Trophoblast cell (in vitro differentiated cells and primary cell): ENCODE measurements around the gene TSHZ1.
A peak's percentile ranks its signal among the peaks of the same experiment; 100 is the strongest.

Experiments used
- DNase-seq, 2 donors: peaks; one replicate each; pipeline ENCODE4 v3.0.0-alpha.2; 2016
- H2AFZ ChIP-seq: 2 replicates; pipeline ENCODE4 v1.6.1; 2013; ENCODE audit warnings: low read length, moderate library complexity, mild to moderate bottlenecking; ENCODE audit not compliant: insufficient read depth, poor library complexity
- H2AK5ac ChIP-seq: 2 replicates; pipeline ENCODE4 v1.6.1; 2013; ENCODE audit warnings: mild to moderate bottlenecking, low read length
- H2BK120ac ChIP-seq: 2 replicates; pipeline ENCODE4 v1.6.1; 2013; ENCODE audit warnings: low read length, mild to moderate bottlenecking, moderate library complexity; ENCODE audit not compliant: insufficient read depth, poor library complexity
- H2BK12ac ChIP-seq: 2 replicates; pipeline ENCODE4 v1.6.1; 2013; ENCODE audit warnings: mild to moderate bottlenecking, low read length, moderate library complexity
- H2BK5ac ChIP-seq: 2 replicates; pipeline ENCODE4 v1.6.1; 2013; ENCODE audit warnings: low read length, low read depth, moderate library complexity, mild to moderate bottlenecking; ENCODE audit not compliant: poor library complexity
- H3K14ac ChIP-seq: 2 replicates; pipeline ENCODE4 v1.6.1; 2013; ENCODE audit warnings: mild to moderate bottlenecking, low read length
- H3K18ac ChIP-seq: 2 replicates; pipeline ENCODE4 v1.6.1; 2013; ENCODE audit warnings: mild to moderate bottlenecking, low read length
- H3K23ac ChIP-seq: 2 replicates; pipeline ENCODE4 v1.6.1; 2013; ENCODE audit warnings: low read length
- H3K27ac ChIP-seq: 2 replicates; pipeline ENCODE4 v1.5.1; 2013; ENCODE audit warnings: low read depth, mild to moderate bottlenecking, inconsistent platforms, low read length, moderate library complexity
- H3K27me3 ChIP-seq: 2 replicates; pipeline ENCODE4 v1.6.1; 2013; ENCODE audit warnings: inconsistent platforms, mild to moderate bottlenecking, low read length, moderate library complexity; ENCODE audit not compliant: insufficient read depth
- H3K36me3 ChIP-seq, 2 experiments: 1 replicate in 1 of 2; 2 replicates in 1 of 2; pipeline ENCODE4 v1.6.1; 2013; ENCODE audit warnings: low read length in 2 of 2, mild to moderate bottlenecking in 2 of 2, moderate library complexity in 1 of 2; ENCODE audit not compliant: insufficient read depth in 2 of 2, control insufficient read depth in 1 of 2
- H3K4ac ChIP-seq: 2 replicates; pipeline ENCODE4 v1.6.1; 2013; ENCODE audit warnings: low read depth, mild to moderate bottlenecking, low read length, moderate library complexity
- H3K4me1 ChIP-seq, 2 experiments: 1 replicate in 1 of 2; 2 replicates in 1 of 2; pipeline ENCODE4 v1.6.1; 2013; ENCODE audit warnings: low read length in 2 of 2, mild to moderate bottlenecking in 2 of 2, moderate library complexity in 1 of 2; ENCODE audit not compliant: insufficient read depth in 2 of 2, control insufficient read depth in 1 of 2
- H3K4me2 ChIP-seq: 2 replicates; pipeline ENCODE4 v1.6.1; 2013; ENCODE audit warnings: inconsistent platforms, mild to moderate bottlenecking, low read length, moderate library complexity
- H3K4me3 ChIP-seq: 2 replicates; pipeline ENCODE4 v1.5.1; 2013; ENCODE audit warnings: mild to moderate bottlenecking, low read depth, low read length, inconsistent platforms
- H3K79me1 ChIP-seq: one replicate; pipeline ENCODE4 v1.6.1; 2013; ENCODE audit warnings: low read length
- H3K79me2 ChIP-seq: 2 replicates; pipeline ENCODE4 v1.6.1; 2013; ENCODE audit warnings: low read length, mild to moderate bottlenecking; ENCODE audit not compliant: control insufficient read depth, insufficient read depth, poor library complexity
- H3K9ac ChIP-seq: 2 replicates; pipeline ENCODE4 v1.6.1; 2013; ENCODE audit warnings: mild to moderate bottlenecking, low read length
- H3K9me3 ChIP-seq: 2 replicates; pipeline ENCODE4 v1.6.1; 2013; ENCODE audit warnings: low read depth, mild to moderate bottlenecking, control low read depth, inconsistent platforms, low read length; ENCODE audit not compliant: insufficient read depth
- H4K12ac ChIP-seq: 2 replicates; pipeline ENCODE4 v1.6.1; 2013; ENCODE audit warnings: low read depth, mild to moderate bottlenecking, low read length, moderate library complexity
- H4K8ac ChIP-seq: 2 replicates; pipeline ENCODE4 v1.6.1; 2013; ENCODE audit warnings: low read depth, mild to moderate bottlenecking, low read length, moderate library complexity
- H4K91ac ChIP-seq: one replicate; pipeline ENCODE4 v1.6.1; 2013; ENCODE audit warnings: low read depth, mild to moderate bottlenecking, low read length, moderate library complexity
- WGBS: extraction: QIAGEN DNeasy Blood & Tissue Kit; methylation state at CpG from one replicate; pipeline ENCODE4 v1.1.7; 2013; ENCODE audit warnings: missing lambda C conversion rate; ENCODE audit not compliant: insufficient read length, insufficient coverage; ENCODE audit errors: extremely low coverage; 5-methylcytosine and 5-hydroxymethylcytosine counted together

Gene TSHZ1

GRCh38 chr18:75262511-75262910, 51.9 kb downstream of the TSHZ1 start:
- no peak overlapping the region for H3K14ac ChIP-seq
- no peaks in the 10 kb centered on the region for H3K36me3 ChIP-seq
- H2BK120ac ChIP-seq, result no peak overlapping the region
- H4K8ac ChIP-seq, result no peak overlapping the region
- no peak overlapping the region for H2BK5ac ChIP-seq
- no peaks in the 10 kb centered on the region for H3K27me3 ChIP-seq
- no peak overlapping the region for H3K18ac ChIP-seq
- no peak overlapping the region for H3K23ac ChIP-seq
- no peak overlapping the region for H2AFZ ChIP-seq
- H3K79me2 ChIP-seq, result no peaks in the 10 kb centered on the region
- H3K4ac ChIP-seq, result no peak overlapping the region
- H3K79me1 ChIP-seq, result no peaks in the 10 kb centered on the region
- DNase-seq, result no peak
- H3K9ac ChIP-seq, result no peak overlapping the region
- no peak overlapping the region for H4K91ac ChIP-seq
- H2AK5ac ChIP-seq, result no peak overlapping the region
- no peak overlapping the region for H4K12ac ChIP-seq
- H2BK12ac ChIP-seq, result no peak overlapping the region
- no peak overlapping the region for H3K4me3 ChIP-seq
- H3K9me3 ChIP-seq, result peaks cover 4% of the 10 kb centered on the region
- H3K4me1 ChIP-seq, result peaks cover 0 to 1% of the 10 kb centered on the region in 2 experiments
- no peak overlapping the region for H3K4me2 ChIP-seq
- no peak overlapping the region for H3K27ac ChIP-seq
- no CpG with 5 or more reads among the region's 4 CpGs for WGBS

DNA sequence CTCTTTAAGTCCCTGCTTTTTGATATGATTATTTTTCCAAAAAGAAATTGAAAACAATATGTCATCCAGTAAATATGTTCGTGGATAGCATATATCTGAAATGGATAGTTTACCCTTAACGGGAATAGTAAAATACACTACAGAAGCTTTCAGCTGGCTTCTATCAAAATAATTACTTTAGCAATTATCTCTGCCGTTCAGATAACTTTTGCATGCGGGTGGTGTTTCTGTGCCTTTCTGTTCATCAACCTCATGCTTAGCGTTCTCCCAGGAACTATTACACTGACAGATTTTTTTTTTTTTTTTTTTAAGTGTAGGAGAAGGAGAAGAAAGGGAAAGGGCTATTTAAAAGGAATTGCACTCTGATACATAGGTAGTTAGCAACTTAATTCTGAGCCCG, 53.6 kb downstream of the TSHZ1 start:
- peak; percentile 6 to 48 for DNase-seq
- no peaks in the 10 kb centered on the region for H3K79me1 ChIP-seq

DNA sequence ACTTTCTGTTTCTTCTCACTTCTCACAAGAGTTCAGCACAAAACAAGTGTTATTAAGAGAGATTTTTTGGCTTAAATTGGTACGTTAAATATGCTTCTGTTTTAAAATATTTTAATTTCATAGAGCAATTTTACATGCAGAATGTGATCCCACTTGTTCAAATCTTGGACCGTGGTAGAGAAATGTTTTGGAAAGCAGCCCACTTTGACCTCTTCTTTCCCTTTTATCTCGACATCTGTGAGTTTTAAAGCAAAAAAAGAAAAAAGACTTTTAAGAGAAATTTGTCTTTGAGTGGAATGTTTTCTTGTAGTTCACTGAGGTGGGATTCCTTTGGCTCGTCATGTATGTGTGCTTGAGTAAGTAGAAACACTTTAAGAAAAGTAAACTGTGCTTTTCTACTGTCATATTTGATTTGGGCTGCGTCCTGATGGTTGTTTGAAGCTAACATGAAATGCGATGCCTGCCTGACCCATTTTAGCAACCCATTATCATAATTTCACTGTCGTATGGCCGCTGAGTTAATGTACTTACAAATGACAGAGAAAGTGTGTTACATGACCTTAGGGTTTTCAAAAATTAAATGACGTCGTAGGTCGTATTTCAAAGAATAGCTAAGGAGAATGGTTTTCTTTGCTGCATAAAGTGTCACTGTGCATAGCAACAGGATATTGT, 54.5 kb downstream of the TSHZ1 start:
- H2BK120ac ChIP-seq, result no peak overlapping the region
- H3K23ac ChIP-seq, result no peak overlapping the region
- H3K4me1 ChIP-seq, result no peaks in the 10 kb centered on the region
- no peak overlapping the region for H3K14ac ChIP-seq
- no CpG with 5 or more reads among the region's 11 CpGs for WGBS
- no peak overlapping the region for H3K27ac ChIP-seq
- H2BK12ac ChIP-seq, result no peak overlapping the region
- no peaks in the 10 kb centered on the region for H3K27me3 ChIP-seq
- H4K12ac ChIP-seq, result no peak overlapping the region
- H2BK5ac ChIP-seq, result no peak overlapping the region
- H3K18ac ChIP-seq, result no peak overlapping the region
- H3K9me3 ChIP-seq, result peaks cover 5% of the 10 kb centered on the region
- H3K9ac ChIP-seq, result no peak overlapping the region
- no peak overlapping the region for H2AFZ ChIP-seq
- H3K79me2 ChIP-seq, result no peaks in the 10 kb centered on the region
- no peak overlapping the region for H3K4me3 ChIP-seq
- no peak overlapping the region for H4K91ac ChIP-seq
- DNase-seq, result no peak
- H4K8ac ChIP-seq, result no peak overlapping the region
- no peaks in the 10 kb centered on the region for H3K36me3 ChIP-seq
- no peak overlapping the region for H3K4me2 ChIP-seq
- H3K79me1 ChIP-seq, result no peaks in the 10 kb centered on the region
- H2AK5ac ChIP-seq, result no peak overlapping the region
- H3K4ac ChIP-seq, result no peak overlapping the region

More for the DNA sequence above, 53.6 kb downstream of the TSHZ1 start:
- no peak overlapping the region for H3K9ac ChIP-seq
- no peaks in the 10 kb centered on the region for H3K36me3 ChIP-seq
- no peak overlapping the region for H2BK5ac ChIP-seq
- no peaks in the 10 kb centered on the region for H3K4me1 ChIP-seq
- H3K79me2 ChIP-seq, result no peaks in the 10 kb centered on the region
- H3K14ac ChIP-seq, result no peak overlapping the region
- H3K18ac ChIP-seq, result no peak overlapping the region
- no peak overlapping the region for H2AK5ac ChIP-seq
- H2BK12ac ChIP-seq, result no peak overlapping the region
- H3K23ac ChIP-seq, result no peak overlapping the region
- WGBS, result no CpG with 5 or more reads among the region's 6 CpGs
- peaks cover 4% of the 10 kb centered on the region for H3K9me3 ChIP-seq
- no peak overlapping the region for H3K4ac ChIP-seq
- H4K8ac ChIP-seq, result no peak overlapping the region
- no peak overlapping the region for H2BK120ac ChIP-seq
- no peak overlapping the region for H2AFZ ChIP-seq
- H3K27ac ChIP-seq, result no peak overlapping the region
- H3K27me3 ChIP-seq, result no peaks in the 10 kb centered on the region
- no peak overlapping the region for H3K4me3 ChIP-seq
- no peak overlapping the region for H4K91ac ChIP-seq
- no peak overlapping the region for H3K4me2 ChIP-seq
- H4K12ac ChIP-seq, result no peak overlapping the region

DNA sequence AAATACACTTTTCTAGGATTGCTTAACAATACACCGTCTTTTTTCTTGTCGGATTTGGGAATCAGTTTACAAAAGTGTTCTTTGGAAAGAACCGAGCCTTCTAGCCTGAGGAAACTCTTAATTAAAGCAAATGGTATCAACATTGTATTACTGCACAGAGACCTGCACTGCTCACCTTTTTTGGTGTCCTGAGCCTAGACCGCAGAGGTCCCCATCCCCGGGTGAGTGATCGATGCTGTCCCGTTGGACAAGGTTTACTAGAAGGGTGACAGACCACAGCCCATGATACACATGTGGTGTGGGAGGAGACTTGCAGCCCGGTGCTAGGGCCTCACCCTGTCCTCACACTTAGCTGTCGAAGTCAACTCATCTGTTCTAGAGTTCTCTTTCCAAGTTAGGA, 55.3 kb downstream of the TSHZ1 start:
- Histone ChIP-seq H4K8ac (no peak overlapping the region), H3K4me1 (no peaks in the 10 kb centered on the region), H2BK5ac (no peak overlapping the region), H3K4ac (no peak overlapping the region), H3K36me3 (no peaks in the 10 kb centered on the region), H3K79me1 (no peaks in the 10 kb centered on the region), H3K27ac (no peak overlapping the region), H2AK5ac (no peak overlapping the region), H3K27me3 (no peaks in the 10 kb centered on the region), H2AFZ (no peak overlapping the region), H3K79me2 (no peaks in the 10 kb centered on the region), H3K23ac (no peak overlapping the region), H3K4me2 (no peak overlapping the region), H2BK120ac (no peak overlapping the region), H3K9ac (no peak overlapping the region), H3K9me3 (peaks cover 4% of the 10 kb centered on the region), H3K14ac (no peak overlapping the region), H3K4me3 (no peak overlapping the region), H4K12ac (no peak overlapping the region), H3K18ac (no peak overlapping the region), H2BK12ac (no peak overlapping the region), H4K91ac (no peak overlapping the region)
- WGBS, result no CpG with 5 or more reads among the region's 9 CpGs
- DNase-seq, result no peak
